Neural cell (in vitro differentiated cells): ENCODE results near the gene LRBA.
"Not testable (repeated sequence)": the region's sequence is repeated elsewhere in the genome, so short reads cannot be mapped to it uniquely, and the experiment has no call there.

Experiments used
- EP300 ChIP-seq: fragments of 450-650 bp; conservative IDR thresholded peaks from 2 replicates; pipeline ENCODE4 v1.6.1; 2014; ENCODE audit warnings: antibody characterized with exemption, mild to moderate bottlenecking, moderate library complexity; ENCODE audit not compliant: poor library complexity, severe bottlenecking
- EZH2 ChIP-seq: fragments of 200-600, 300-800 bp; shearing (Covaris generic), sonication (generic); IDR thresholded peaks from 2 replicates; pipeline ENCODE4 v1.6.1; 2014; ENCODE audit warnings: antibody characterized with exemption, low read length, borderline replicate concordance, mild to moderate bottlenecking; ENCODE audit not compliant: insufficient read depth, poor library complexity, severe bottlenecking
- MXI1 ChIP-seq: fragments of 450-650 bp; conservative IDR thresholded peaks from 2 replicates; pipeline ENCODE4 v1.6.1; 2014; ENCODE audit warnings: antibody characterized with exemption, mild to moderate bottlenecking; ENCODE audit not compliant: poor library complexity, severe bottlenecking
- POLR2AphosphoS5 ChIP-seq: IDR thresholded peaks from 2 replicates; pipeline ENCODE4 v1.6.1; 2012
- RAD21 ChIP-seq: fragments of 450-650 bp; conservative IDR thresholded peaks from 2 replicates; pipeline ENCODE4 v1.6.1; 2014; ENCODE audit warnings: antibody characterized with exemption, mild to moderate bottlenecking, moderate library complexity
- TAF1 ChIP-seq: IDR thresholded peaks from 2 replicates; pipeline ENCODE4 v1.6.1; 2012; ENCODE audit warnings: low read depth
- TF ChIP-seq, protein P1 (sequence below): fragments of 450-650 bp; IDR thresholded peaks from 2 replicates; pipeline ENCODE4 v1.5.1; 2014; ENCODE audit warnings: antibody characterized with exemption, mild to moderate bottlenecking, moderate library complexity; ENCODE audit not compliant: poor library complexity, severe bottlenecking
- TF ChIP-seq, protein P2 (sequence below): IDR thresholded peaks from 2 replicates; pipeline ENCODE4 v1.6.1; 2012; ENCODE audit warnings: borderline replicate concordance

DNA sequence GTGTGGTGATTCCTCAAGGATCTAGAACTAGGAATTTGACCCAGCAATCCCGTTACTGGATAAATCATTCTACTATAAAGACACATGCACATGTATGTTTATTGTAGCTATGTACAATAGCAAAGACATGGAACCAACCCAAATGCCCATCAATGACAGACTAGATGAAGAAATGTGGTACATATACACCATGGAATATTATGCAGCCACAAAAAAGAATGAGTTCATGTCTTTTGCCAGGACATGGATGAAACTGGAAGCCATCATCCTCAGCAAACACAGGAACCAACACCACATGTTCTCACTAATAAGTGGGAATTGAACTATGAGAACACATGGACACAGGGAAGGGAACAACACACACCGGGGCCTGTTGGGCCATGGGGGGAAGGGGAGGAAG lies 450.1 kb downstream of the LRBA start:
- TF ChIP-seq, protein P1, sequence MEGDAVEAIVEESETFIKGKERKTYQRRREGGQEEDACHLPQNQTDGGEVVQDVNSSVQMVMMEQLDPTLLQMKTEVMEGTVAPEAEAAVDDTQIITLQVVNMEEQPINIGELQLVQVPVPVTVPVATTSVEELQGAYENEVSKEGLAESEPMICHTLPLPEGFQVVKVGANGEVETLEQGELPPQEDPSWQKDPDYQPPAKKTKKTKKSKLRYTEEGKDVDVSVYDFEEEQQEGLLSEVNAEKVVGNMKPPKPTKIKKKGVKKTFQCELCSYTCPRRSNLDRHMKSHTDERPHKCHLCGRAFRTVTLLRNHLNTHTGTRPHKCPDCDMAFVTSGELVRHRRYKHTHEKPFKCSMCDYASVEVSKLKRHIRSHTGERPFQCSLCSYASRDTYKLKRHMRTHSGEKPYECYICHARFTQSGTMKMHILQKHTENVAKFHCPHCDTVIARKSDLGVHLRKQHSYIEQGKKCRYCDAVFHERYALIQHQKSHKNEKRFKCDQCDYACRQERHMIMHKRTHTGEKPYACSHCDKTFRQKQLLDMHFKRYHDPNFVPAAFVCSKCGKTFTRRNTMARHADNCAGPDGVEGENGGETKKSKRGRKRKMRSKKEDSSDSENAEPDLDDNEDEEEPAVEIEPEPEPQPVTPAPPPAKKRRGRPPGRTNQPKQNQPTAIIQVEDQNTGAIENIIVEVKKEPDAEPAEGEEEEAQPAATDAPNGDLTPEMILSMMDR: not testable (repeated sequence)
- TF ChIP-seq POLR2AphosphoS5, MXI1, EP300, EZH2, TAF1, RAD21: not testable (repeated sequence)
- TF ChIP-seq, protein P2, sequence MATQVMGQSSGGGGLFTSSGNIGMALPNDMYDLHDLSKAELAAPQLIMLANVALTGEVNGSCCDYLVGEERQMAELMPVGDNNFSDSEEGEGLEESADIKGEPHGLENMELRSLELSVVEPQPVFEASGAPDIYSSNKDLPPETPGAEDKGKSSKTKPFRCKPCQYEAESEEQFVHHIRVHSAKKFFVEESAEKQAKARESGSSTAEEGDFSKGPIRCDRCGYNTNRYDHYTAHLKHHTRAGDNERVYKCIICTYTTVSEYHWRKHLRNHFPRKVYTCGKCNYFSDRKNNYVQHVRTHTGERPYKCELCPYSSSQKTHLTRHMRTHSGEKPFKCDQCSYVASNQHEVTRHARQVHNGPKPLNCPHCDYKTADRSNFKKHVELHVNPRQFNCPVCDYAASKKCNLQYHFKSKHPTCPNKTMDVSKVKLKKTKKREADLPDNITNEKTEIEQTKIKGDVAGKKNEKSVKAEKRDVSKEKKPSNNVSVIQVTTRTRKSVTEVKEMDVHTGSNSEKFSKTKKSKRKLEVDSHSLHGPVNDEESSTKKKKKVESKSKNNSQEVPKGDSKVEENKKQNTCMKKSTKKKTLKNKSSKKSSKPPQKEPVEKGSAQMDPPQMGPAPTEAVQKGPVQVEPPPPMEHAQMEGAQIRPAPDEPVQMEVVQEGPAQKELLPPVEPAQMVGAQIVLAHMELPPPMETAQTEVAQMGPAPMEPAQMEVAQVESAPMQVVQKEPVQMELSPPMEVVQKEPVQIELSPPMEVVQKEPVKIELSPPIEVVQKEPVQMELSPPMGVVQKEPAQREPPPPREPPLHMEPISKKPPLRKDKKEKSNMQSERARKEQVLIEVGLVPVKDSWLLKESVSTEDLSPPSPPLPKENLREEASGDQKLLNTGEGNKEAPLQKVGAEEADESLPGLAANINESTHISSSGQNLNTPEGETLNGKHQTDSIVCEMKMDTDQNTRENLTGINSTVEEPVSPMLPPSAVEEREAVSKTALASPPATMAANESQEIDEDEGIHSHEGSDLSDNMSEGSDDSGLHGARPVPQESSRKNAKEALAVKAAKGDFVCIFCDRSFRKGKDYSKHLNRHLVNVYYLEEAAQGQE: not testable (repeated sequence)
